ENCODE measurements around the gene CLNK.

The CLNK gene

GRCh38 chr4:10684631-10685030 is at the start of gene CLNK:
Gene CLNK, minus strand, starts transcription at chr4:10684768. Its CDS starts 16,899 bp downstream, at chr4:10667869.
- Mint-ChIP-seq H3K9me3 (no peaks in the 10 kb centered on the region), H3K4me1 (ENCODE audit: low read depth) (peaks cover 14% of the 10 kb centered on the region), H3K27ac (no peak within 1 kb of the TSS), H3K36me3 (ENCODE audit: low read depth) (no peaks in the 10 kb centered on the region), H3K27me3 (peaks cover 3% of the 10 kb centered on the region), H3K4me3 (no peak within 1 kb of the TSS)
- intact Hi-C loops (cut with micrococcal nuclease) = no loop called here

GRCh38 chr4:10733481-10734062 is 49.0 kb upstream of the CLNK start:
- Mint-ChIP-seq H3K4me1 (ENCODE audit: low read depth) (no peaks in the 10 kb centered on the region), H3K4me3 (no peak overlapping the region), H3K27me3 (no peaks in the 10 kb centered on the region), H3K36me3 (ENCODE audit: low read depth) (no peaks in the 10 kb centered on the region), H3K27ac (no peak overlapping the region), H3K9me3 (no peaks in the 10 kb centered on the region)
- intact Hi-C loops (cut with micrococcal nuclease) = no loop called here

DNA sequence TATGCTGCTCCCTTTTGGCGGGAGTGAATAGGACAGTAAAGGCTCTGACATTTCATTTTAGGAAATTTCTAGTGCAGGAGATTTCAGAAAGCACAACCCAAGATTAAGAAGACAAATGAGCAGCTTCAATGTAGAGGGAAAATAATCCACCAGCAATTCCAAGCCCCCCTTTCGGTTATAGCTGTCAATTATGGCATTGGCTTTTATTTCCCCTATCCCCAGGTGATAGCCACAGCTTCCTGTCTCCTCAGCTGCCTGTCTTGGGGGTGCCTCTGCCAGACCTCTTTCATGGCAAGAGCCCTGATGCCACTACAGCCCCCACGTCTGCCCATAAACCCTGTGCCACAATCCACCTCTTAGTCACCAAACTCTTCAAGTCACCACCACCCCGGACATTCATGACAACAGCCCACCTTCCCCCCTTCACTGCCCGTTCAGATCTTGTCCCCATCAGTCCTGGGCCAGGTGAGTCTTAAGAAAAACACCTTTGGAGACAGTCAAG is 48.4 kb upstream of the CLNK start:
- Mint-ChIP-seq H3K27ac (no peak overlapping the region), H3K27me3 (no peaks in the 10 kb centered on the region), H3K4me3 (no peak overlapping the region), H3K36me3 (ENCODE audit: low read depth) (no peaks in the 10 kb centered on the region), H3K4me1 (ENCODE audit: low read depth) (no peaks in the 10 kb centered on the region), H3K9me3 (no peaks in the 10 kb centered on the region)
- intact Hi-C loops (cut with micrococcal nuclease) = no loop called here

- intact Hi-C loops (cut with micrococcal nuclease) = no loop called here
- H3K4me1 Mint-ChIP-seq (ENCODE audit: low read depth) = no peaks in the 10 kb centered on the region
- no peak overlapping the region for H3K27ac Mint-ChIP-seq
Measured at GRCh38 chr4:10732235-10732913, 47.8 kb upstream of the CLNK start.

GRCh38 chr4:10731690-10732089 is 47.1 kb upstream of the CLNK start:
- Mint-ChIP-seq H3K27me3 (no peaks in the 10 kb centered on the region), H3K27ac (no peak overlapping the region), H3K4me1 (ENCODE audit: low read depth) (no peaks in the 10 kb centered on the region), H3K4me3 (no peak overlapping the region), H3K36me3 (ENCODE audit: low read depth) (no peaks in the 10 kb centered on the region), H3K9me3 (no peaks in the 10 kb centered on the region)
- intact Hi-C loops (cut with micrococcal nuclease) = no loop called here

More at GRCh38 chr4:10732235-10732913, 47.8 kb upstream of the CLNK start:
- no peaks in the 10 kb centered on the region for H3K27me3 Mint-ChIP-seq
- no peaks in the 10 kb centered on the region for H3K9me3 Mint-ChIP-seq
- H3K4me3 Mint-ChIP-seq = no peak overlapping the region
- H3K36me3 Mint-ChIP-seq (ENCODE audit: low read depth) = no peaks in the 10 kb centered on the region

GRCh38 chr4:10731162-10731561 is 46.6 kb upstream of the CLNK start:
- Mint-ChIP-seq H3K9me3 (no peaks in the 10 kb centered on the region), H3K4me1 (ENCODE audit: low read depth) (no peaks in the 10 kb centered on the region), H3K4me3 (no peak overlapping the region), H3K36me3 (ENCODE audit: low read depth) (no peaks in the 10 kb centered on the region), H3K27ac (no peak overlapping the region), H3K27me3 (no peaks in the 10 kb centered on the region)
- intact Hi-C loops (cut with micrococcal nuclease) = no loop called here

DNA sequence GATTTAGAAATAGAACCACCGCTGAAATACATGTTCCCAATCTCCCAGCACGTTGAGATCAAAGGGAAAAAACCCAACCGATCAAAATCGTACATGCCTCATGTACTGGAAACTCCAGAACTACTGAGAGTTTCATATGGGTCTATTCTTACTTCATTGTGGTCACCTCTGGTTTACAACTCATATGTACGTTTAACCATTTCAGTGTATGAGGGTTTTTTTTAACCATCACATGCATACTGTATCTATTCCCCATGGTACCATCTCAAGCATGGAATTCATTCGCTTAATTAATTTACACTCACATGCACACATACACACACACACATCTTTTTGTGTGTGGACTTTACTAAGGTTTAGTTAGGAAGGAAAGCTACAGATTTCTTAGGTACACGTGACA is 46.0 kb upstream of the CLNK start:
- no peaks in the 10 kb centered on the region for H3K27me3 Mint-ChIP-seq
- H3K9me3 Mint-ChIP-seq = no peaks in the 10 kb centered on the region
- no peaks in the 10 kb centered on the region for H3K36me3 Mint-ChIP-seq (ENCODE audit: low read depth)
- no peak overlapping the region for H3K27ac Mint-ChIP-seq
- H3K4me3 Mint-ChIP-seq = no peak overlapping the region
- H3K4me1 Mint-ChIP-seq (ENCODE audit: low read depth) = no peaks in the 10 kb centered on the region
- intact Hi-C loops (cut with micrococcal nuclease) = no loop called here

DNA sequence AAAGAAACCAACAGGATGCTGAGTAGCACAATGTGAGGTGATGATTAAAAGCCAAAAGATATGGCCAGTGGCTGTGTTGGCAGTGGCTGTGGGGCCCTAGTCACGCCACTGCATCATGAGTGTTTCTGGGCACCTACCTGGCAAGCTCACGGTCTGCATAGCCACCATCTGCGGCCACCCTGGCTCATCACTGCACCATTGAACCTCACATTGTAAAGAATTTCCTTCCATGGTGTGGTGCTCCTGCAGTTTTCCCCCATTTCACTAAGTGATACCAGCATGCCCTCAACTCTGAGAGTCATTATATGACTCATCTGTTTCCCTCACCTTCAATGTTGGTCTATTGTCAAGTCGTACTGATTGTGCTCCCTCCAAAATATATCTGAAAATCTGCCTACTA is 45.5 kb upstream of the CLNK start:
- Mint-ChIP-seq H3K9me3 (no peaks in the 10 kb centered on the region), H3K27me3 (no peaks in the 10 kb centered on the region), H3K36me3 (ENCODE audit: low read depth) (no peaks in the 10 kb centered on the region), H3K27ac (no peak overlapping the region), H3K4me3 (no peak overlapping the region), H3K4me1 (ENCODE audit: low read depth) (no peaks in the 10 kb centered on the region)
- intact Hi-C loops (cut with micrococcal nuclease) = no loop called here

DNA sequence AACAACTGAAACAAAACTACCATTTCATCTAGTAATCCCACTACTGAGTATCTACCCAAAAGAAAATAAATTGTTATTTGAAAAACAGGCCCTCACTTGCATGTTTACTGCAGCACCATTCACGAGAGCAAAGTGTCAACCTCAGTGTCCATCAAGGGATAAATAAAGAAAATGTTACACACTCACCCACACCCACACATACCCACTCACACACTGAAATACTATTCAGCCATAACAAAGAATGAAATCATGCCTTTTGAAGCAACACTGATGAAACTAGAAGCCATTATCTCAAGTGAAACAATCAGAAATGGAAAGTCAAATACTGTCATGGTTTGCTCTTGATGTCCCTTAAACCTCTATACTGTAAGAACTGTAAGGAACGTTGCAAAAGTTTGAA is 44.8 kb upstream of the CLNK start:
- H3K27me3 Mint-ChIP-seq = no peaks in the 10 kb centered on the region
- H3K27ac Mint-ChIP-seq = no peak overlapping the region
- H3K9me3 Mint-ChIP-seq = no peaks in the 10 kb centered on the region
- H3K36me3 Mint-ChIP-seq (ENCODE audit: low read depth) = no peaks in the 10 kb centered on the region
- intact Hi-C loops (cut with micrococcal nuclease) = no loop called here
- H3K4me1 Mint-ChIP-seq (ENCODE audit: low read depth) = no peaks in the 10 kb centered on the region
- no peak overlapping the region for H3K4me3 Mint-ChIP-seq

- Mint-ChIP-seq H3K9me3 (no peaks in the 10 kb centered on the region), H3K36me3 (ENCODE audit: low read depth) (no peaks in the 10 kb centered on the region), H3K4me1 (ENCODE audit: low read depth) (no peaks in the 10 kb centered on the region), H3K27ac (no peak overlapping the region), H3K4me3 (no peak overlapping the region), H3K27me3 (no peaks in the 10 kb centered on the region)
- intact Hi-C loops (cut with micrococcal nuclease) = no loop called here
Measured at GRCh38 chr4:10728016-10728415, 43.4 kb upstream of the CLNK start.

- Mint-ChIP-seq H3K9me3 (no peaks in the 10 kb centered on the region), H3K4me3 (no peak overlapping the region), H3K4me1 (ENCODE audit: low read depth) (no peaks in the 10 kb centered on the region), H3K27me3 (no peaks in the 10 kb centered on the region), H3K36me3 (ENCODE audit: low read depth) (no peaks in the 10 kb centered on the region), H3K27ac (no peak overlapping the region)
- intact Hi-C loops (cut with micrococcal nuclease) = no loop called here
Measured at GRCh38 chr4:10727140-10727880, 42.7 kb upstream of the CLNK start.

DNA sequence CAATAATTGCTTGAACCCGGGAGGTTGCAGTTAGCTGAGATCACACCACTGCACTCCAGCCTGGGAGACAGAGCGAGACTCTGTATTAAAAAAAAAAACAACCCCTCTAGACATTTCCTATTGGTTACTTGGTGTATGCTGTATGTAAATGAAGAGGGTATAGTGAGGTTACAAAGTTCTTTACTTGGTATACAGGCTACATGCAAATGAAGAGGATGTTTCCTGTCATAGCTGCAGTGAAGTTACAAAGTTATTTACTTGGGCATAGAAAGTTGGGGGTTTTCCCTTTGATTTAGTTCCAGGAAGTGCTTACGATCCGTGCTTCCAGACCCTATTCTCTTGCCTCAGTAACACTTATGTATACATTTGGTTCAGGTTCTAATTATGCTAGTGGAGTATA is 38.4 kb upstream of the CLNK start:
- intact Hi-C loops (cut with micrococcal nuclease) = no loop called here

GRCh38 chr4:10721616-10722015 is 37.0 kb upstream of the CLNK start:
- intact Hi-C loops (cut with micrococcal nuclease) = no loop called here
- H3K36me3 Mint-ChIP-seq (ENCODE audit: low read depth) = no peaks in the 10 kb centered on the region
- no peaks in the 10 kb centered on the region for H3K4me1 Mint-ChIP-seq (ENCODE audit: low read depth)
- no peak overlapping the region for H3K4me3 Mint-ChIP-seq
- no peaks in the 10 kb centered on the region for H3K27me3 Mint-ChIP-seq
- H3K9me3 Mint-ChIP-seq = no peaks in the 10 kb centered on the region
- H3K27ac Mint-ChIP-seq = no peak overlapping the region

More for the DNA sequence above, 38.4 kb upstream of the CLNK start:
- Mint-ChIP-seq H3K36me3 (ENCODE audit: low read depth) (no peaks in the 10 kb centered on the region), H3K4me1 (ENCODE audit: low read depth) (no peaks in the 10 kb centered on the region), H3K27ac (no peak overlapping the region), H3K27me3 (no peaks in the 10 kb centered on the region), H3K4me3 (no peak overlapping the region), H3K9me3 (no peaks in the 10 kb centered on the region)

GRCh38 chr4:10716163-10716562 is 31.6 kb upstream of the CLNK start:
- Mint-ChIP-seq H3K27ac (no peak overlapping the region), H3K27me3 (no peaks in the 10 kb centered on the region), H3K36me3 (ENCODE audit: low read depth) (no peaks in the 10 kb centered on the region), H3K4me3 (no peak overlapping the region), H3K9me3 (peaks cover 8% of the 10 kb centered on the region), H3K4me1 (ENCODE audit: low read depth) (no peaks in the 10 kb centered on the region)
- intact Hi-C loops (cut with micrococcal nuclease) = no loop called here
